ENCODE data around the gene SOCS2.

The SOCS2 gene

GRCh38 chr12:93592641-93593406 is 20.3 kb downstream of the SOCS2 start:
- Mint-ChIP-seq H3K27me3 (ENCODE audit: low read depth, poor library complexity) (peaks cover 43% of the 10 kb centered on the region), H3K27ac (no peak overlapping the region), H3K9me3 (no peaks in the 10 kb centered on the region), H3K4me3 (peak overlapping the region; percentile 10), H3K4me1 (peaks cover 33% of the 10 kb centered on the region), H3K36me3 (ENCODE audit: low read depth) (no peaks in the 10 kb centered on the region)
- TF ChIP-seq CTCF (IDR thresholded peaks at IDR 0.05), result no peak
- no peak for DNase-seq

GRCh38 chr12:93593843-93594242 is 21.4 kb downstream of the SOCS2 start:
- H3K27ac Mint-ChIP-seq, result no peak overlapping the region
- H3K4me1 Mint-ChIP-seq, result peaks cover 33% of the 10 kb centered on the region
- no peaks in the 10 kb centered on the region for H3K36me3 Mint-ChIP-seq (ENCODE audit: low read depth)
- no peak for TF ChIP-seq CTCF (IDR thresholded peaks at IDR 0.05)
- H3K4me3 Mint-ChIP-seq, result no peak overlapping the region
- H3K27me3 Mint-ChIP-seq (ENCODE audit: low read depth, poor library complexity), result peaks cover 40% of the 10 kb centered on the region
- DNase-seq, result no peak
- H3K9me3 Mint-ChIP-seq, result no peaks in the 10 kb centered on the region

GRCh38 chr12:93594766-93595311 is 22.4 kb downstream of the SOCS2 start:
- no peak overlapping the region for H3K4me3 Mint-ChIP-seq
- no peaks in the 10 kb centered on the region for H3K9me3 Mint-ChIP-seq
- DNase-seq, result no peak
- peaks cover 35% of the 10 kb centered on the region for H3K27me3 Mint-ChIP-seq (ENCODE audit: low read depth, poor library complexity)
- H3K4me1 Mint-ChIP-seq, result peaks cover 33% of the 10 kb centered on the region
- no peak for TF ChIP-seq CTCF (IDR thresholded peaks at IDR 0.05)
- H3K36me3 Mint-ChIP-seq (ENCODE audit: low read depth), result no peaks in the 10 kb centered on the region
- no peak overlapping the region for H3K27ac Mint-ChIP-seq

GRCh38 chr12:93595351-93595750 is 22.9 kb downstream of the SOCS2 start:
- peaks cover 31% of the 10 kb centered on the region for H3K27me3 Mint-ChIP-seq (ENCODE audit: low read depth, poor library complexity)
- peaks cover 33% of the 10 kb centered on the region for H3K4me1 Mint-ChIP-seq
- no peak for DNase-seq
- TF ChIP-seq CTCF (IDR thresholded peaks at IDR 0.05), result no peak
- H3K4me3 Mint-ChIP-seq, result no peak overlapping the region
- H3K36me3 Mint-ChIP-seq (ENCODE audit: low read depth), result no peaks in the 10 kb centered on the region
- no peaks in the 10 kb centered on the region for H3K9me3 Mint-ChIP-seq
- no peak overlapping the region for H3K27ac Mint-ChIP-seq

GRCh38 chr12:93597608-93598007 is 25.1 kb downstream of the SOCS2 start:
- TF ChIP-seq CTCF (IDR thresholded peaks at IDR 0.05), result no peak
- peaks cover 16% of the 10 kb centered on the region for H3K27me3 Mint-ChIP-seq (ENCODE audit: low read depth, poor library complexity)
- no peak for DNase-seq
- H3K27ac Mint-ChIP-seq, result no peak overlapping the region
- no peaks in the 10 kb centered on the region for H3K36me3 Mint-ChIP-seq (ENCODE audit: low read depth)
- H3K4me1 Mint-ChIP-seq, result peaks cover 17% of the 10 kb centered on the region
- no peaks in the 10 kb centered on the region for H3K9me3 Mint-ChIP-seq
- no peak overlapping the region for H3K4me3 Mint-ChIP-seq

GRCh38 chr12:93599192-93599591 is 26.7 kb downstream of the SOCS2 start:
- peaks cover 17% of the 10 kb centered on the region for H3K4me1 Mint-ChIP-seq
- DNase-seq, result no peak
- H3K9me3 Mint-ChIP-seq, result no peaks in the 10 kb centered on the region
- H3K4me3 Mint-ChIP-seq, result no peak overlapping the region
- no peak for TF ChIP-seq CTCF (IDR thresholded peaks at IDR 0.05)
- H3K36me3 Mint-ChIP-seq (ENCODE audit: low read depth), result no peaks in the 10 kb centered on the region
- peaks cover 9% of the 10 kb centered on the region for H3K27me3 Mint-ChIP-seq (ENCODE audit: low read depth, poor library complexity)
- no peak overlapping the region for H3K27ac Mint-ChIP-seq
